K562 (cell line): ENCODE measurements around the gene TMEM174. TPM values are rescaled to one million over a fixed set of nuclear protein-coding genes. Genes with fewer than 3 reads are reported as not detected.

Experiments used
- ADNP ChIP-seq: fragments of 200-800 bp; sonication (Bioruptor generic); IDR thresholded peaks from 2 replicates; pipeline ENCODE4 v1.6.1; 2016; ENCODE audit warnings: missing genetic modification characterization, missing compliant biosample characterization
- CBX2 ChIP-seq: fragments of 200-600 bp; sonication (generic); IDR thresholded peaks from one replicate; pipeline ENCODE4 v1.6.1; 2012; ENCODE audit warnings: mild to moderate bottlenecking, low read length, inconsistent platforms; ENCODE audit not compliant: insufficient read depth, poor library complexity, severe bottlenecking
- FOXJ2 ChIP-seq: fragments of 200-800 bp; sonication (Bioruptor generic); IDR thresholded peaks from 2 replicates; pipeline ENCODE4 v1.6.1; 2016; ENCODE audit warnings: missing genetic modification characterization, missing compliant biosample characterization
- FUS ChIP-seq: fragments of 200-400 bp; formaldehyde crosslinking; optimal IDR thresholded peaks from 2 replicates; pipeline ENCODE3; 2017; ENCODE audit warnings: low read depth, low read length
- JUN ChIP-seq, 2 experiments: sonication (generic) in 1 of 2; formaldehyde crosslinking in 1 of 2; IDR thresholded peaks; 2 replicates each; pipeline versions ENCODE4 v1.6.1 to v1.8.0; 2012 to 2022; ENCODE audit warnings: borderline replicate concordance in 2 of 2, mild to moderate bottlenecking in 2 of 2, improper control_type of control experiment in 1 of 2, low read depth in 1 of 2, low read length in 1 of 2, missing genetic modification reagents in 1 of 2
- NFE2 ChIP-seq: IDR thresholded peaks from 2 replicates; pipeline ENCODE4 v1.6.1; 2014; ENCODE audit warnings: antibody characterized with exemption, low read depth
- PML ChIP-seq: IDR thresholded peaks from 2 replicates; pipeline ENCODE4 v1.6.1; 2012; ENCODE audit warnings: low read length, inconsistent platforms
- POU5F1 ChIP-seq: fragments of 150-350 bp; IDR thresholded peaks from 2 replicates; pipeline ENCODE4 v1.6.1; 2014; ENCODE audit warnings: borderline replicate concordance, low read length, low read depth, mild to moderate bottlenecking; ENCODE audit not compliant: partially characterized antibody
- SIX5 ChIP-seq, 2 experiments: IDR thresholded peaks; 2 replicates each; pipeline ENCODE4 v1.6.1; 2011; ENCODE audit warnings: low read length in 2 of 2, borderline replicate concordance in 1 of 2, low read depth in 1 of 2, mild to moderate bottlenecking in 1 of 2, moderate library complexity in 1 of 2; ENCODE audit not compliant: insufficient read depth in 1 of 2
- U2AF2 ChIP-seq: fragments of 200-400 bp; formaldehyde crosslinking; optimal IDR thresholded peaks from 2 replicates; pipeline ENCODE3; 2017; ENCODE audit warnings: low read depth, mild to moderate bottlenecking, low read length
- YY1 ChIP-seq, 3 experiments: IDR thresholded peaks; 2 replicates each; pipeline ENCODE4 v1.6.1; 2011; ENCODE audit warnings: low read length in 2 of 3, mild to moderate bottlenecking in 2 of 3, moderate library complexity in 2 of 3, borderline replicate concordance in 1 of 3, control low read depth in 1 of 3, low read depth in 1 of 3; ENCODE audit not compliant: insufficient read depth in 3 of 3, insufficient replicate concordance in 2 of 3, control insufficient read depth in 1 of 3, insufficient read length in 1 of 3; ENCODE audit errors: extremely low read depth in 1 of 3
- ZNF384 ChIP-seq: IDR thresholded peaks from 2 replicates; pipeline ENCODE4 v1.6.1; 2012; ENCODE audit warnings: low read depth, low read length, improper control_type of control experiment
- ZNF431 ChIP-seq: sonication (generic); formaldehyde crosslinking; IDR thresholded peaks from 2 replicates; pipeline ENCODE4 v1.8.0; 2022; ENCODE audit warnings: mild to moderate bottlenecking, missing genetic modification reagents
- ZNF589 ChIP-seq: fragments of 200-800 bp; sonication (Bioruptor generic); IDR thresholded peaks from 2 replicates; pipeline ENCODE4 v1.6.1; 2016; ENCODE audit warnings: low read depth, missing genetic modification characterization, missing compliant biosample characterization
- polyA plus RNA-seq, 8 experiments: library from polyadenylated mRNA; depleted of rRNA in 4 of 8; stranded (reverse) in 5 of 8; unstranded in 3 of 8; fragments of >200 nt; fragmentation: Nextera tagmentation in 2 of 8; fragmentation: Illumina TruSeq in 1 of 8; extraction: Ambion mirVana in 2 of 8; extraction: Trizol in 1 of 8; gene quantifications; 2 replicates each; pipeline versions ENCODE4 v1.2.1 to v1.2.3, GENCODE V29; 2011 to 2014; ENCODE audit warnings: inconsistent platforms in 1 of 8, missing spikeins in 1 of 8
- total RNA-seq, 7 experiments: library from RNA; depleted of rRNA in 6 of 7; stranded (reverse); fragments of >200 nt in 6 of 7; fragmentation: Illumina TruSeq in 2 of 7; extraction: Trizol in 2 of 7; gene quantifications; 2 replicates each; pipeline versions ENCODE4 v1.2.1 to v1.2.3, GENCODE V29; 2011 to 2021; ENCODE audit warnings: low replicate concordance in 1 of 7
- TF ChIP-seq, protein P1 (sequence below): fragments of 450-650 bp; IDR thresholded peaks from 2 replicates; pipeline ENCODE4 v1.6.1; 2016; ENCODE audit warnings: mild to moderate bottlenecking, moderate library complexity

Gene TMEM174
- total and polyA plus RNA-seq, 9 of the 15 experiments (the other 6 are each of a cell fraction or from before 2014, with no cell fraction given) = not detected

DNA sequence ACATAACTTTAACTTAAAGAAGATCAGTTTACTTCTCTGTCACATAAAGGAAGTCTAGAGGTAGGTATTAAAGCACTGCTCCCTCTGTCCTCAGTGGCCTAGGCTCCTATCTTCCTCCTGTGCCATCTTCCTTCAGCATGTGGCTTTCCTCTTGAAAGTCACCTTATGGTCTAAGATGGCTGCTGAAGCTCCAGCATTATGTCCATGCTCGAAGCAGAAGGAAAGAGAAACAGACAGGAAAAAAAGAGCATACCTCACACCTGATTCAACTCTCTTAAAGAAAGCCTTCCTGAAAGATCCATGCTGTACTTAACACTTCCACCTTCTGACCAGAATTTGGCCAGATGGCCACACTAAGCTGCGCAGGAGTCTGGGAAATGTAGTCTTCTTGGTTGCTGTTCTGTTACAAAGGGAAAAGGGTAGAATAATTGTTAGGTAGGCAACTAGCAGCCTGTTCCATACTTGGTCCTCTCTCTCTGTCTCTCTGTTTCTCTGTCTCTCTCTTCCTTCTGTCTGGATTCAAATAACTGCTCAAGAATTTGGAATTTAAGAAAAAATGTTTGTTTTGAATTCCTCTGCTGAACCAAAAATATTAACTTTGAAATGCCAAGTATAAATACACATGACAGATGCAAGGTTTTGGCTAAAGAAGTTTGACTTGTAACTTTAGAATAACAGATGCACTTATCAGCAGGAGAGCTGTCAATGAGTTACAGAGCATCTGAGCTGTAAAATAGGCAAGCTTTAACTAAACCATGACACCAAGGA, 16.0 kb downstream of the TMEM174 start (continued):
- TF ChIP-seq CBX2 (no peak), PML (no peak), FOXJ2 (no peak), NFE2 (no peak), U2AF2 (no peak), FUS (no peak), SIX5 (IDR thresholded peaks at IDR 0.05; ENCODE audit: borderline replicate concordance in 1 of 2, insufficient read depth in 1 of 2, low read depth in 1 of 2, low read length in 2 of 2) (peak; percentile 47 to 50; a peak in 2 of 4 replicates), ADNP (tag) (no peak), POU5F1 (no peak), JUN (IDR thresholded peaks at IDR 0.05; ENCODE audit: borderline replicate concordance, low read depth, low read length) (no peak), JUN (CRISPR knock-in tag; IDR thresholded peaks at IDR 0.05; ENCODE audit: borderline replicate concordance) (no peak), ZNF384 (no peak), YY1 (IDR thresholded peaks at IDR 0.05; ENCODE audit: borderline replicate concordance in 1 of 3, control insufficient read depth in 1 of 3, extremely low read depth in 1 of 3, insufficient read depth in 3 of 3, insufficient read length in 1 of 3, insufficient replicate concordance in 2 of 3, low read depth in 1 of 3, low read length in 2 of 3) (peak in 1 of 3 experiments; percentile 47), ZNF589 (CRISPR knock-in tag) (0 out of 2 replicates have a peak, but pooled peaks have one; percentile 32), ZNF431 (no peak)
- TF ChIP-seq, protein P1, sequence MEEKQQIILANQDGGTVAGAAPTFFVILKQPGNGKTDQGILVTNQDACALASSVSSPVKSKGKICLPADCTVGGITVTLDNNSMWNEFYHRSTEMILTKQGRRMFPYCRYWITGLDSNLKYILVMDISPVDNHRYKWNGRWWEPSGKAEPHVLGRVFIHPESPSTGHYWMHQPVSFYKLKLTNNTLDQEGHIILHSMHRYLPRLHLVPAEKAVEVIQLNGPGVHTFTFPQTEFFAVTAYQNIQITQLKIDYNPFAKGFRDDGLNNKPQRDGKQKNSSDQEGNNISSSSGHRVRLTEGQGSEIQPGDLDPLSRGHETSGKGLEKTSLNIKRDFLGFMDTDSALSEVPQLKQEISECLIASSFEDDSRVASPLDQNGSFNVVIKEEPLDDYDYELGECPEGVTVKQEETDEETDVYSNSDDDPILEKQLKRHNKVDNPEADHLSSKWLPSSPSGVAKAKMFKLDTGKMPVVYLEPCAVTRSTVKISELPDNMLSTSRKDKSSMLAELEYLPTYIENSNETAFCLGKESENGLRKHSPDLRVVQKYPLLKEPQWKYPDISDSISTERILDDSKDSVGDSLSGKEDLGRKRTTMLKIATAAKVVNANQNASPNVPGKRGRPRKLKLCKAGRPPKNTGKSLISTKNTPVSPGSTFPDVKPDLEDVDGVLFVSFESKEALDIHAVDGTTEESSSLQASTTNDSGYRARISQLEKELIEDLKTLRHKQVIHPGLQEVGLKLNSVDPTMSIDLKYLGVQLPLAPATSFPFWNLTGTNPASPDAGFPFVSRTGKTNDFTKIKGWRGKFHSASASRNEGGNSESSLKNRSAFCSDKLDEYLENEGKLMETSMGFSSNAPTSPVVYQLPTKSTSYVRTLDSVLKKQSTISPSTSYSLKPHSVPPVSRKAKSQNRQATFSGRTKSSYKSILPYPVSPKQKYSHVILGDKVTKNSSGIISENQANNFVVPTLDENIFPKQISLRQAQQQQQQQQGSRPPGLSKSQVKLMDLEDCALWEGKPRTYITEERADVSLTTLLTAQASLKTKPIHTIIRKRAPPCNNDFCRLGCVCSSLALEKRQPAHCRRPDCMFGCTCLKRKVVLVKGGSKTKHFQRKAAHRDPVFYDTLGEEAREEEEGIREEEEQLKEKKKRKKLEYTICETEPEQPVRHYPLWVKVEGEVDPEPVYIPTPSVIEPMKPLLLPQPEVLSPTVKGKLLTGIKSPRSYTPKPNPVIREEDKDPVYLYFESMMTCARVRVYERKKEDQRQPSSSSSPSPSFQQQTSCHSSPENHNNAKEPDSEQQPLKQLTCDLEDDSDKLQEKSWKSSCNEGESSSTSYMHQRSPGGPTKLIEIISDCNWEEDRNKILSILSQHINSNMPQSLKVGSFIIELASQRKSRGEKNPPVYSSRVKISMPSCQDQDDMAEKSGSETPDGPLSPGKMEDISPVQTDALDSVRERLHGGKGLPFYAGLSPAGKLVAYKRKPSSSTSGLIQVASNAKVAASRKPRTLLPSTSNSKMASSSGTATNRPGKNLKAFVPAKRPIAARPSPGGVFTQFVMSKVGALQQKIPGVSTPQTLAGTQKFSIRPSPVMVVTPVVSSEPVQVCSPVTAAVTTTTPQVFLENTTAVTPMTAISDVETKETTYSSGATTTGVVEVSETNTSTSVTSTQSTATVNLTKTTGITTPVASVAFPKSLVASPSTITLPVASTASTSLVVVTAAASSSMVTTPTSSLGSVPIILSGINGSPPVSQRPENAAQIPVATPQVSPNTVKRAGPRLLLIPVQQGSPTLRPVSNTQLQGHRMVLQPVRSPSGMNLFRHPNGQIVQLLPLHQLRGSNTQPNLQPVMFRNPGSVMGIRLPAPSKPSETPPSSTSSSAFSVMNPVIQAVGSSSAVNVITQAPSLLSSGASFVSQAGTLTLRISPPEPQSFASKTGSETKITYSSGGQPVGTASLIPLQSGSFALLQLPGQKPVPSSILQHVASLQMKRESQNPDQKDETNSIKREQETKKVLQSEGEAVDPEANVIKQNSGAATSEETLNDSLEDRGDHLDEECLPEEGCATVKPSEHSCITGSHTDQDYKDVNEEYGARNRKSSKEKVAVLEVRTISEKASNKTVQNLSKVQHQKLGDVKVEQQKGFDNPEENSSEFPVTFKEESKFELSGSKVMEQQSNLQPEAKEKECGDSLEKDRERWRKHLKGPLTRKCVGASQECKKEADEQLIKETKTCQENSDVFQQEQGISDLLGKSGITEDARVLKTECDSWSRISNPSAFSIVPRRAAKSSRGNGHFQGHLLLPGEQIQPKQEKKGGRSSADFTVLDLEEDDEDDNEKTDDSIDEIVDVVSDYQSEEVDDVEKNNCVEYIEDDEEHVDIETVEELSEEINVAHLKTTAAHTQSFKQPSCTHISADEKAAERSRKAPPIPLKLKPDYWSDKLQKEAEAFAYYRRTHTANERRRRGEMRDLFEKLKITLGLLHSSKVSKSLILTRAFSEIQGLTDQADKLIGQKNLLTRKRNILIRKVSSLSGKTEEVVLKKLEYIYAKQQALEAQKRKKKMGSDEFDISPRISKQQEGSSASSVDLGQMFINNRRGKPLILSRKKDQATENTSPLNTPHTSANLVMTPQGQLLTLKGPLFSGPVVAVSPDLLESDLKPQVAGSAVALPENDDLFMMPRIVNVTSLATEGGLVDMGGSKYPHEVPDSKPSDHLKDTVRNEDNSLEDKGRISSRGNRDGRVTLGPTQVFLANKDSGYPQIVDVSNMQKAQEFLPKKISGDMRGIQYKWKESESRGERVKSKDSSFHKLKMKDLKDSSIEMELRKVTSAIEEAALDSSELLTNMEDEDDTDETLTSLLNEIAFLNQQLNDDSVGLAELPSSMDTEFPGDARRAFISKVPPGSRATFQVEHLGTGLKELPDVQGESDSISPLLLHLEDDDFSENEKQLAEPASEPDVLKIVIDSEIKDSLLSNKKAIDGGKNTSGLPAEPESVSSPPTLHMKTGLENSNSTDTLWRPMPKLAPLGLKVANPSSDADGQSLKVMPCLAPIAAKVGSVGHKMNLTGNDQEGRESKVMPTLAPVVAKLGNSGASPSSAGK = peak; percentile 59
